Lung (tissue), 12 donors: Measurements from ENCODE around the gene ACADS. TPM values are rescaled to one million over a fixed set of nuclear protein-coding genes. Genes with fewer than 3 reads are reported as not detected.
A peak's percentile ranks its signal among the peaks of the same experiment; 100 is the strongest.

Experiments used
- ATAC-seq: fragments of 200-7000 bp; cut with Tn5 transposase; one replicate; pipeline ENCODE4 v1.9.1; 2020; ENCODE audit warnings: moderate number of reproducible peaks; ENCODE audit not compliant: insufficient read depth, low FRiP score
- DNase-seq, 3 donors: peaks; one replicate each; pipeline ENCODE4 v3.0.0-alpha.2; 2013 to 2017
- H3K27ac ChIP-seq, 2 donors: one replicate each; pipeline ENCODE4 v1.5.1; 2013; ENCODE audit warnings: mild to moderate bottlenecking in 2 of 2, moderate library complexity in 2 of 2, control low read depth in 1 of 2, inconsistent platforms in 1 of 2, low read depth in 1 of 2, low read length in 1 of 2
- H3K27me3 ChIP-seq, 3 donors: one replicate each; pipeline ENCODE4 v1.5.1; 2013; ENCODE audit warnings: low read length in 2 of 3; ENCODE audit not compliant: control insufficient read depth in 3 of 3, insufficient read depth in 3 of 3
- H3K36me3 ChIP-seq, 4 donors: one replicate each; pipeline ENCODE4 v1.5.1; 2013; ENCODE audit warnings: low read length in 4 of 4, mild to moderate bottlenecking in 1 of 4, moderate library complexity in 1 of 4; ENCODE audit not compliant: control insufficient read depth in 4 of 4, insufficient read depth in 4 of 4
- H3K4me1 ChIP-seq, 5 donors: one replicate each; pipeline ENCODE4 v1.5.1; 2013; ENCODE audit warnings: low read length in 5 of 5, mild to moderate bottlenecking in 2 of 5, moderate library complexity in 1 of 5; ENCODE audit not compliant: control insufficient read depth in 5 of 5, insufficient read depth in 5 of 5
- H3K4me3 ChIP-seq: one replicate; pipeline ENCODE4 v1.5.1; 2013; ENCODE audit warnings: mild to moderate bottlenecking, control low read depth, moderate library complexity
- H3K9ac ChIP-seq, 2 donors: one replicate each; pipeline ENCODE4 v1.5.1; 2013; ENCODE audit warnings: low read length in 2 of 2, control low read depth in 1 of 2; ENCODE audit not compliant: insufficient read depth in 1 of 2
- H3K9me3 ChIP-seq, 4 donors: one replicate each; pipeline ENCODE4 v1.5.1; 2013; ENCODE audit warnings: low read length in 3 of 4, mild to moderate bottlenecking in 1 of 4, moderate library complexity in 1 of 4; ENCODE audit not compliant: control insufficient read depth in 4 of 4, insufficient read depth in 3 of 4
- whole genome bisulfite sequencing, 2 donors: extraction: QIAGEN DNeasy Blood & Tissue Kit; methylation state at CpG; one replicate each; pipeline ENCODE4 v1.1.7; 2013; 5-methylcytosine and 5-hydroxymethylcytosine counted together
- polyA plus RNA-seq, 2 donors: library from polyadenylated mRNA; stranded (reverse); fragments of 200-250 nt; gene quantifications; one replicate each; pipeline ENCODE4 v1.2.1, GENCODE V29; 2013
- total RNA-seq, 2 donors: library from RNA; depleted of rRNA in 1 of 2; stranded (reverse); fragments of >200 nt in 1 of 2; gene quantifications; one replicate each; pipeline ENCODE4 v1.2.1, GENCODE V29; 2014 to 2021
- TF ChIP-seq, protein P1 (sequence below): IDR thresholded peaks from 2 replicates; pipeline ENCODE4 v1.5.1; 2012; ENCODE audit warnings: mild to moderate bottlenecking; ENCODE audit errors: control extremely low read depth, extremely low read depth
- donor health status: control.
- donor health status: control.
- donor health status: Bipolar disorder and iron deficiency.
- donor health status: healthy.
- donor health status: DM: yes; HTN: yes; CAD: no.

Gene ACADS
- total and polyA plus RNA-seq, 4 donors, result 16.4 to 32.4 (median 27.0) TPM

DNA sequence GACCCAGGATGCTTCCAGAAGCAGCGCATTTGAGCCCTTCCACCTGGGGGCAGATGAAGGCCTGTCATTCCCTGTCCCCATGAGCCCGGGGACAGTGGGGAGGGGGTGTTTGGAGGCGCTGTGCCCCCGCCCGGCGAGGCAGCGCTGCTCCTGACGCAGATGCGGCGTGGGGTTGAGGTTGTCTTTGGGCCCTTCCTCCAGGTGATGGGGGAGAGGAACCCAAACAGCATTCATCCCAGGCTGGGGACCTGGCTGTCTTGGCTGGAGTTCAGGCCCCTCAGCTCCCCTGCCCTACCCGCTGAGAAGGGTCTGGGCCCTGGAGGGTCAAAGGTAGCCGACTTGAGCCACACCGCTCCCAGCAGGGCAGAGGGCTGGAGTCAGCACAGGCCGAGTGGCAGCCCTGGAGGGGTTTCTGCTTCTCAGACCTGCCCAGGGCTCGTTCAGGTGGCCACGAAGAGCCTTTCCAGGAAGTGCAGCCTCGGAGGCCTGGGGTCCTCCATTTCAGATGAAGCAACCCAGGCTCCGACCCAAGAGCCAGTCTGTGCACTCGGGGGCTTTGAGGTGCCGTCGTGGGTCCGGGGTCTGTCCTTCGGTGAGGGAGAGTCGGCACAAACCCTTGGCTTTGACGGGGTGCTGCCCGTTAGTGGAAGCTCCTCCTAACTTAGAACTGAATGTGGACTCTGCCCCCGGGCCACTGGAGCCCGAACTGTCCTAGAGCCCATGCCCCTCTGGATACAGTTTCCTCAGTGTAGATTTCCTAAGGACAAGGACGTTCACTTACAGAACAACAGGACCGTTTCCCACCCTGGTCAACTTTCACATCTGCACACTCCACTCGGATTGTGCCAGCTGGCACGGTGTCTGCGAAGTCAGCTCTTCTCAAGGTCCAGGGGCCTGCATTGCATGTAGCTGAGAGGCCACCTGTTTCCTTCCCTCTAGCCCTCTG, 16.1 kb downstream of the ACADS start:
- Histone ChIP-seq H3K9me3 (no peaks in the 10 kb centered on the region), H3K4me1 (no peaks in the 10 kb centered on the region), H3K27me3 (no peaks in the 10 kb centered on the region), H3K27ac (no peak overlapping the region), H3K4me3 (no peak overlapping the region), H3K9ac (no peak overlapping the region), H3K36me3 (peaks cover 0 to 21% (median 0%) of the 10 kb centered on the region in 4 donors)
- WGBS, 2 donors, result 81 to 82% methylated on average over 33 of the region's 33 CpGs
- TF ChIP-seq, protein P1, sequence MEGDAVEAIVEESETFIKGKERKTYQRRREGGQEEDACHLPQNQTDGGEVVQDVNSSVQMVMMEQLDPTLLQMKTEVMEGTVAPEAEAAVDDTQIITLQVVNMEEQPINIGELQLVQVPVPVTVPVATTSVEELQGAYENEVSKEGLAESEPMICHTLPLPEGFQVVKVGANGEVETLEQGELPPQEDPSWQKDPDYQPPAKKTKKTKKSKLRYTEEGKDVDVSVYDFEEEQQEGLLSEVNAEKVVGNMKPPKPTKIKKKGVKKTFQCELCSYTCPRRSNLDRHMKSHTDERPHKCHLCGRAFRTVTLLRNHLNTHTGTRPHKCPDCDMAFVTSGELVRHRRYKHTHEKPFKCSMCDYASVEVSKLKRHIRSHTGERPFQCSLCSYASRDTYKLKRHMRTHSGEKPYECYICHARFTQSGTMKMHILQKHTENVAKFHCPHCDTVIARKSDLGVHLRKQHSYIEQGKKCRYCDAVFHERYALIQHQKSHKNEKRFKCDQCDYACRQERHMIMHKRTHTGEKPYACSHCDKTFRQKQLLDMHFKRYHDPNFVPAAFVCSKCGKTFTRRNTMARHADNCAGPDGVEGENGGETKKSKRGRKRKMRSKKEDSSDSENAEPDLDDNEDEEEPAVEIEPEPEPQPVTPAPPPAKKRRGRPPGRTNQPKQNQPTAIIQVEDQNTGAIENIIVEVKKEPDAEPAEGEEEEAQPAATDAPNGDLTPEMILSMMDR, result no peak
- DNase-seq (peak in 2 of 3 donors; percentile 20 to 29), ATAC-seq (no peak)

DNA sequence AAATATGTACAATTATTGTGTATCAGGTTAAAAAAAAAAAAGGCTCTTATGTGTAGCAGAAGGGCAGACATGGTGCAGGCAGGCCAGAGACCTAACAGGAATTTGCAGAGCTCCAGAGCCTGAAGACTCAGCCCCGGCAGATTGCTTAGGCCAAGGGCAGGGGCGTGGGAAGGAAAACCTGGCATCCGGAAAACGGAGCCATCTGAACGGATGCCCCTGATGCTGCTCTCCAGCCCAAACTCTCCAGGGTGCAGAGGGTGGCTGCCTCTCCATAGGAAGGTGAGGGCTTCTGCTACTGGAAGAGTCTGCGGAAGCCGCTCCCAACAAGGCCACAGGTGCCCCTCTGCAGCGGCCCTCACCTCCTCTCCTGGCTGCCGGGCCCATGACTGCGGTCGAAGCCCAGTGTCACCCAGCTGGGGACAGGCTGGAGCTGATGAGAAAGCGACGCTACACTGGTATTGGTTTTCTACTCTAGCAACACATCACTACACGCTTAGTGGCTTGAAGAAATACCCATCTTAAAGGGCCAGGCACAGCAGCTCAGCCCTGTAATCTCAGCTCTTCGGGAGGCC, 19.4 kb downstream of the ACADS start:
- DNase-seq (no peak), ATAC-seq (no peak)
- no peak overlapping the region for H3K9ac ChIP-seq
- no peaks in the 10 kb centered on the region for H3K9me3 ChIP-seq
- WGBS, 2 donors, result 92 to 94% methylated on average over 15 of the region's 15 CpGs
- no peaks in the 10 kb centered on the region for H3K4me1 ChIP-seq
- H3K27ac ChIP-seq, result no peak overlapping the region
- H3K4me3 ChIP-seq, result no peak overlapping the region
- H3K27me3 ChIP-seq, result no peaks in the 10 kb centered on the region
- TF ChIP-seq, protein P1, result no peak
- H3K36me3 ChIP-seq, result no peaks in the 10 kb centered on the region

DNA sequence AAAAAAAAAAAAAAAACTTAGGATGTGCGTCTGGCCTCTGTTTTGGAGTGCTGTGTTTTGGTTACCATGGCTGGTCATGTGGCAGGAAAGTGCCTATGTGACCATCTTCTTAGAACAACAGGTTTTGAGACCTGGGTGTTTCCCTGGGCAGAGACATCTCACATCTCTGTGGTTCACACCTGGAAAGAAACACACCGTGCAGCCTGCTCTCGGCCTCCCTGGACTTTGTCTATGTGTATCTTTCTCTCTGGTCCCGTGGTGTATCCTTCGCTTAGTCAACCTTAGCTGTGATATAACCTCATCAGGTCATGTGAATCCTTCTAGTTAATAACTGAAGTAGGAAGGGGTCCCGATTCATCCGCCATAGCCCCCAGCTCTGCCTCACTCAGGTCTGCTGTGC, 22.6 kb downstream of the ACADS start:
- WGBS, 2 donors, result 90 to 92% methylated on average over 7 of the region's 7 CpGs
- Histone ChIP-seq H3K4me3 (no peak overlapping the region), H3K36me3 (no peaks in the 10 kb centered on the region), H3K27me3 (no peaks in the 10 kb centered on the region), H3K9me3 (no peaks in the 10 kb centered on the region), H3K27ac (no peak overlapping the region), H3K4me1 (no peaks in the 10 kb centered on the region), H3K9ac (no peak overlapping the region)
- ATAC-seq, result no peak
- TF ChIP-seq, protein P1, result no peak
- DNase-seq, result no peak
